ENCODE data around the gene ZNF397.

The ZNF397 gene

GRCh38 chr18:35245719-35246317, 5.0 kb downstream of the ZNF397 start:
- no peak for DNase-seq (ENCODE audit: low read depth in 2 of 2)

- no peak for DNase-seq (ENCODE audit: low read depth in 2 of 2)
Measured at GRCh38 chr18:35246831-35247230, 6.0 kb downstream of the ZNF397 start.

GRCh38 chr18:35247412-35248249, 6.8 kb downstream of the ZNF397 start:
- no peak for DNase-seq (ENCODE audit: low read depth in 2 of 2)

- DNase-seq (ENCODE audit: low read depth in 2 of 2) = no peak
Measured at GRCh38 chr18:35248429-35248828, 7.6 kb downstream of the ZNF397 start.

GRCh38 chr18:35252466-35252865, 11.6 kb downstream of the ZNF397 start:
- DNase-seq (ENCODE audit: low read depth in 2 of 2) = no peak

GRCh38 chr18:35253655-35254287, 12.9 kb downstream of the ZNF397 start:
- DNase-seq (ENCODE audit: low read depth in 2 of 2) = no peak

- DNase-seq (ENCODE audit: low read depth in 2 of 2) = no peak
Measured at GRCh38 chr18:35256947-35257346, 16.1 kb downstream of the ZNF397 start.

GRCh38 chr18:35264409-35264808, 23.6 kb downstream of the ZNF397 start:
- no peak for DNase-seq (ENCODE audit: low read depth in 2 of 2)

- peak; percentile 29 to 45 for DNase-seq (ENCODE audit: low read depth in 2 of 2)
Measured at GRCh38 chr18:35267161-35267651, 26.4 kb downstream of the ZNF397 start.

- no peak for DNase-seq (ENCODE audit: low read depth in 2 of 2)
Measured at GRCh38 chr18:35267809-35268208, 27.0 kb downstream of the ZNF397 start.

- no peak for DNase-seq (ENCODE audit: low read depth in 2 of 2)
Measured at GRCh38 chr18:35268821-35269220, 28.0 kb downstream of the ZNF397 start.

GRCh38 chr18:35271656-35272055, 30.8 kb downstream of the ZNF397 start:
- DNase-seq (ENCODE audit: low read depth in 2 of 2) = no peak

GRCh38 chr18:35276267-35276666, 35.4 kb downstream of the ZNF397 start:
- no peak for DNase-seq (ENCODE audit: low read depth in 2 of 2)

GRCh38 chr18:35277633-35278032, 36.8 kb downstream of the ZNF397 start:
- no peak for DNase-seq (ENCODE audit: low read depth in 2 of 2)

- DNase-seq (ENCODE audit: low read depth in 2 of 2) = no peak
Measured at GRCh38 chr18:35278085-35278484, 37.3 kb downstream of the ZNF397 start.

GRCh38 chr18:35278969-35279368, 38.1 kb downstream of the ZNF397 start:
- no peak for DNase-seq (ENCODE audit: low read depth in 2 of 2)

- no peak for DNase-seq (ENCODE audit: low read depth in 2 of 2)
Measured at GRCh38 chr18:35282353-35282752, 41.5 kb downstream of the ZNF397 start.

GRCh38 chr18:35283923-35284794, 43.3 kb downstream of the ZNF397 start:
- DNase-seq (ENCODE audit: low read depth in 2 of 2) = no peak

GRCh38 chr18:35284841-35285240, 44.0 kb downstream of the ZNF397 start:
- DNase-seq (ENCODE audit: low read depth in 2 of 2) = no peak

GRCh38 chr18:35289293-35289692, 48.5 kb downstream of the ZNF397 start:
- no peak for DNase-seq (ENCODE audit: low read depth in 2 of 2)

- peak; percentile 4 to 11 for DNase-seq (ENCODE audit: low read depth in 2 of 2)
Measured at GRCh38 chr18:35289727-35290093, 48.9 kb downstream of the ZNF397 start.

All from stimulated activated CD4-positive, alpha-beta T cell treated with anti-CD3 and anti-CD28 coated beads, Interleukin-15, amount 100 ng/mL, for 48 hours (primary cell).